Duodenal mucosa (tissue), 2 donors: ENCODE data around the gene PLIN5.

Experiments used
- H3K27ac ChIP-seq: one replicate; pipeline ENCODE4 v1.7.0; 2013; ENCODE audit warnings: low read depth, low read length
- H3K27me3 ChIP-seq, 2 donors: one replicate each; pipeline ENCODE4 v1.7.0; 2013; ENCODE audit warnings: low read length in 2 of 2, control low read depth in 1 of 2; ENCODE audit not compliant: insufficient read depth in 2 of 2, control insufficient read depth in 1 of 2
- H3K36me3 ChIP-seq, 2 donors: one replicate each; pipeline ENCODE4 v1.7.0; 2013; ENCODE audit warnings: low read length in 2 of 2, control low read depth in 1 of 2; ENCODE audit not compliant: insufficient read depth in 2 of 2, control insufficient read depth in 1 of 2
- H3K4me1 ChIP-seq, 2 donors: one replicate each; pipeline ENCODE4 v1.7.0; 2013; ENCODE audit warnings: low read length in 2 of 2, control low read depth in 1 of 2; ENCODE audit not compliant: insufficient read depth in 2 of 2, control insufficient read depth in 1 of 2
- H3K4me3 ChIP-seq, 2 donors: one replicate each; pipeline ENCODE4 v1.7.0; 2013; ENCODE audit warnings: low read length in 2 of 2, low read depth in 1 of 2
- H3K9ac ChIP-seq, 2 donors: one replicate each; pipeline ENCODE4 v1.7.0; 2013; ENCODE audit warnings: low read length in 2 of 2, low read depth in 1 of 2
- H3K9me3 ChIP-seq, 2 donors: one replicate each; pipeline ENCODE4 v1.7.0; 2013; ENCODE audit warnings: low read length in 2 of 2, control low read depth in 1 of 2; ENCODE audit not compliant: control insufficient read depth in 1 of 2

Gene PLIN5

GRCh38 chr19:4515732-4516131 is 19.3 kb downstream of the PLIN5 start:
- H3K4me1 ChIP-seq, result no peaks in the 10 kb centered on the region
- no peaks in the 10 kb centered on the region for H3K27me3 ChIP-seq
- no peak overlapping the region for H3K4me3 ChIP-seq
- no peaks in the 10 kb centered on the region for H3K9me3 ChIP-seq
- no peak overlapping the region for H3K27ac ChIP-seq
- no peaks in the 10 kb centered on the region for H3K36me3 ChIP-seq
- H3K9ac ChIP-seq, result no peak overlapping the region

DNA sequence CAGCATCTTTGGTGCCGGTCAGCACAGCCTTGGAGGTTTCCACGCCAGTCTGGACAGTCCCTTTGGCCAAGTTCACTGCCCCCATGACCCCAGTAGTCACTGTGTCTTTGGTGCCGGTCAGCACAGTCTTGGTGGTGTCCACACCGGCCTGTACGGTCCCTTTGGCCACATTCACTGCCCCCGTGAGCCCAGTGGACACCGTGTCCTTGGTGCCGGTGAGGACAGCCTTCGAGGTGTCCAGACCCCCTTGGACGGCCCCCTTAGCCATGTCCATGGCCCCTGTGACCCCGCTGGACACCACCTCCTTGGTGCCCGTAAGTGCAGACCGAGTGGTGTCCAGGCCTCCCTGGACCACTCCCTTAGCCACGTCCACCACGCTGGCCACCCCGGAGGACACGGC is 21.8 kb downstream of the PLIN5 start:
- Histone ChIP-seq H3K27ac (no peak overlapping the region), H3K4me1 (no peaks in the 10 kb centered on the region), H3K9ac (no peak overlapping the region)

GRCh38 chr19:4512070-4512469 is 23.0 kb downstream of the PLIN5 start:
- Histone ChIP-seq H3K27me3 (no peaks in the 10 kb centered on the region), H3K9me3 (no peaks in the 10 kb centered on the region), H3K4me1 (no peaks in the 10 kb centered on the region), H3K27ac (no peak overlapping the region), H3K36me3 (no peaks in the 10 kb centered on the region), H3K4me3 (no peak overlapping the region), H3K9ac (no peak overlapping the region)

More for the DNA sequence above, 21.8 kb downstream of the PLIN5 start:
- no peaks in the 10 kb centered on the region for H3K36me3 ChIP-seq
- H3K4me3 ChIP-seq, result no peak overlapping the region
- no peaks in the 10 kb centered on the region for H3K9me3 ChIP-seq
- no peaks in the 10 kb centered on the region for H3K27me3 ChIP-seq

- Histone ChIP-seq H3K4me1 (no peaks in the 10 kb centered on the region), H3K27me3 (no peaks in the 10 kb centered on the region), H3K9ac (no peak overlapping the region), H3K4me3 (no peak overlapping the region), H3K9me3 (no peaks in the 10 kb centered on the region), H3K36me3 (no peaks in the 10 kb centered on the region), H3K27ac (no peak overlapping the region)
These were observed 23.5 kb downstream of the PLIN5 start for GRCh38 chr19:4511300-4512054.

- no peaks in the 10 kb centered on the region for H3K27me3 ChIP-seq
- H3K9me3 ChIP-seq, result no peaks in the 10 kb centered on the region
- no peak overlapping the region for H3K4me3 ChIP-seq
- no peak overlapping the region for H3K27ac ChIP-seq
- no peaks in the 10 kb centered on the region for H3K36me3 ChIP-seq
- no peaks in the 10 kb centered on the region for H3K4me1 ChIP-seq
- no peak overlapping the region for H3K9ac ChIP-seq
These were observed 24.4 kb downstream of the PLIN5 start for GRCh38 chr19:4510435-4511255.

DNA sequence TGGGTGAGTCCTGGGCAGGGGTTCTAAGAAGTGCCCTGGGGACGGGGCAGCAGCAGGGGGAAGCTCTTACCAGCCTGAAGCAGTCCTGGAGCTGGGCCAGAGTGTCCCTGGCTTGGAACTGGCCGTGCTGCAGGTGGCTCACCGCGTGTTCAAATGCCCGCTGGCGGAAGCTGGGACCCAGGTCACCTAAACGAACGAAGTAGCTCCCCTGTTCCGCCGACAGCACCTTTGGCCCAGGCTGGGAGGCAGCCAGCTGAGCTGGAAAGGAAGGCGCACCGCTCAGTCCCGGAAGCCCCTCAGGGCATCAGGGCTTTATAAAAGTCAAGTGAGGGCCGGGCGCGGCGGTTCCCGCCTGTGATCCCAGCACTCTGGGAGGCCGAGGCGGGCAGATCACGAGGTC is 26.3 kb downstream of the PLIN5 start:
- H3K4me3 ChIP-seq, result no peak overlapping the region
- no peak overlapping the region for H3K27ac ChIP-seq
- H3K27me3 ChIP-seq, result no peaks in the 10 kb centered on the region
- H3K9me3 ChIP-seq, result no peaks in the 10 kb centered on the region
- no peaks in the 10 kb centered on the region for H3K4me1 ChIP-seq
- peaks cover 4 to 10% of the 10 kb centered on the region in 2 donors for H3K36me3 ChIP-seq
- no peak overlapping the region for H3K9ac ChIP-seq

DNA sequence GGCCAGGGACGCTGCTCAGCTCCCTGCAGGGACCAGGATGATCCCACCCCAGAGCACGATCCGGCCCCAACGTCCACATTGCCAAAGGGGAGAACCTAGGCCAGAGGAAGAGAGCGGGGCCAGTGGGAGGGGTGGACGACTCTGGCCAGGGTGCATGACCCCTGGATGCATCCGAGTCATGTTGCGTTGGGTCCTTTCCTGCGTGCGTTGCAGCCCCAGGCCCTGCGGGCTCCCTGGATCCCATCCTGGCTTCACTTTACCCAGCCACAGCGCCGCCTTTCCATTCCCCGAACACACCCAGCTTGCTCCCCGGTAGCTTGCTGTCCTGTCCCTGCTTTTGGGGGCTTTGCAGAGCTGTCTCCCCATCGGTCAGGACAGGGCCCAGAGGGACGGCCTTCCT is 27.2 kb downstream of the PLIN5 start:
- Histone ChIP-seq H3K9ac (no peak overlapping the region), H3K27ac (no peak overlapping the region), H3K36me3 (peaks cover 4 to 11% of the 10 kb centered on the region in 2 donors), H3K9me3 (no peaks in the 10 kb centered on the region), H3K4me1 (no peaks in the 10 kb centered on the region), H3K4me3 (no peak overlapping the region), H3K27me3 (no peaks in the 10 kb centered on the region)

GRCh38 chr19:4507150-4507452 is 27.9 kb downstream of the PLIN5 start:
- Histone ChIP-seq H3K4me1 (no peaks in the 10 kb centered on the region), H3K4me3 (no peak overlapping the region), H3K36me3 (peaks cover 4 to 18% of the 10 kb centered on the region in 2 donors), H3K9me3 (no peaks in the 10 kb centered on the region), H3K9ac (no peak overlapping the region), H3K27ac (no peak overlapping the region), H3K27me3 (no peaks in the 10 kb centered on the region)

DNA sequence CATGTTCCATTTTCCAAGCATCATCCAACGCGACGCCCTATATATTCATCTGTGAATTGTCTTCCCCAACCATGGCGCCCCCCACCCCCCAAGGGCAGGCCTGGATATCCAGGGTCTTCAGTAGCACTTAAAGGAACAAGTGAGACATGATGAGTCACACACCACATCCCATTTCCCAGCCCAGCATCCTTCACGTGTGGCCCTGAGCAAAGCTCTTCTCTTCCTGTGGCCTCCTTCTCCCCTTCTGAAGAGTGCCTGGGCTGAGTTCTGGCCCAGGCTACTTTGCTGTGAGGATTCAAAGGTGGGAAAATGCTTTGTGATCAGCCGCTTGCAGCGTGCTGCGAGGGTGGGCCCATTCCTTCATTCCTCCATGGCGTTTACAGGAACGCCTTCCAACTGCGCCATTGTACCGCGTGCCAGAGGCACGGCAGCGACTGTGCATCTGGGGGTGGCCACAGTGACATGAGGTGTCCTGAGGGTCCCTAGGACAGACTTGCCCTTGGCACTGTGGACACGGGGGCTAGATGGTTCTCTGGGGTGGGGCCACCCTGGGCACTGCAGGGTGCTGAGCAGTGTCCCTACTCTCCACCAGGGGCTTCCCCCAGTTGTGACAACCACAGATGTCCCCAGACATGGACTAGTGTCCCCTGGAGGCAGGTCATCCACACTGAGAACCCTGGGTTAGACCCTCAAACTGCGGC is 28.4 kb downstream of the PLIN5 start:
- Histone ChIP-seq H3K4me1 (no peaks in the 10 kb centered on the region), H3K9me3 (no peaks in the 10 kb centered on the region), H3K27ac (no peak overlapping the region), H3K27me3 (no peaks in the 10 kb centered on the region), H3K9ac (no peak overlapping the region), H3K4me3 (no peak overlapping the region), H3K36me3 (peaks cover 4 to 20% of the 10 kb centered on the region in 2 donors)
